H1 (cell line): ENCODE measurements around the gene ADRB2. TPM values are rescaled to one million over a fixed set of nuclear protein-coding genes. Genes with fewer than 3 reads are reported as not detected.

Experiments used
- CTCF ChIA-PET: fragments of 300-600 bp; sonication (Branson Sonifier 250); formaldehyde crosslinking; loops from one replicate; lab custom pipeline; 2021; ENCODE audit not compliant: partially characterized antibody; lab: Charles Lee
- POLR2A ChIA-PET: fragments of 300-600 bp; sonication (Branson Sonifier 250); formaldehyde crosslinking; loops from one replicate; lab custom pipeline; 2021; ENCODE audit warnings: inconsistent platforms; ENCODE audit not compliant: partially characterized antibody; lab: Charles Lee
- DNase-seq, 2 experiments: peaks; one replicate each; pipeline versions ENCODE4 v3.0.0 to v3.0.0-alpha.2; 2010 to 2022; ENCODE audit warnings: low spot score in 2 of 2, low read depth in 1 of 2, mixed read lengths in 1 of 2
- FAIRE-seq: peaks from 2 replicates; lab custom pipeline; 2011; peaks lifted over from hg19 to GRCh38; lab: Jason Lieb, UNC
- H2AFZ ChIP-seq: 2 replicates; pipeline ENCODE4 v1.8.1; 2012; ENCODE audit warnings: low read length, inconsistent platforms
- H2AK5ac ChIP-seq: 2 replicates; pipeline ENCODE4 v1.6.1; 2013; ENCODE audit warnings: low read depth, low read length
- H2BK120ac ChIP-seq: replicated peaks from 2 replicates; pipeline ENCODE3; 2013; ENCODE audit warnings: low read depth, low read length, inconsistent platforms
- H2BK12ac ChIP-seq: 2 replicates; pipeline ENCODE4 v1.6.1; 2013; ENCODE audit warnings: low read depth, low read length
- H2BK15ac ChIP-seq: 2 replicates; pipeline ENCODE4 v1.6.1; 2013; ENCODE audit warnings: low read length
- H2BK20ac ChIP-seq: 2 replicates; pipeline ENCODE4 v1.6.1; 2013; ENCODE audit warnings: low read length
- H2BK5ac ChIP-seq: 2 replicates; pipeline ENCODE4 v1.6.1; 2013; ENCODE audit warnings: low read depth, low read length
- H3K14ac ChIP-seq: 2 replicates; pipeline ENCODE4 v1.6.1; 2013; ENCODE audit warnings: inconsistent platforms; ENCODE audit not compliant: insufficient read length
- H3K18ac ChIP-seq: 2 replicates; pipeline ENCODE4 v1.6.1; 2013; ENCODE audit warnings: low read length; ENCODE audit errors: extremely low read depth
- H3K23ac ChIP-seq: 2 replicates; pipeline ENCODE4 v1.6.1; 2013; ENCODE audit warnings: inconsistent platforms; ENCODE audit not compliant: insufficient read length
- H3K23me2 ChIP-seq: 2 replicates; pipeline ENCODE4 v1.6.1; 2013; ENCODE audit warnings: low read depth, low read length
- H3K27ac ChIP-seq: 2 replicates; pipeline ENCODE4 v1.6.1; 2011; ENCODE audit warnings: low read depth, low read length, inconsistent platforms
- H3K27me3 ChIP-seq, 4 experiments: replicated peaks in 1 of 4; 1 replicate in 1 of 4; 2 replicates in 3 of 4; pipeline versions ENCODE4 v1.6.1 to v1.8.1; 2011 to 2013; ENCODE audit warnings: low read length in 3 of 4, mild to moderate bottlenecking in 3 of 4, inconsistent platforms in 2 of 4, mixed read lengths in 2 of 4, moderate library complexity in 1 of 4; ENCODE audit not compliant: control insufficient read depth in 3 of 4, insufficient read depth in 3 of 4; ENCODE audit errors: extremely low read depth in 1 of 4
- H3K36me3 ChIP-seq, 4 experiments: 2 replicates each; pipeline versions ENCODE4 v1.6.1 to v1.8.1; 2011 to 2013; ENCODE audit warnings: mild to moderate bottlenecking in 4 of 4, low read length in 3 of 4, moderate library complexity in 2 of 4, control low read depth in 1 of 4, inconsistent platforms in 1 of 4; ENCODE audit not compliant: insufficient read depth in 4 of 4, control insufficient read depth in 2 of 4
- H3K4ac ChIP-seq: replicated peaks from 2 replicates; pipeline ENCODE3; 2013; ENCODE audit warnings: low read length, low read depth, mixed read lengths, inconsistent platforms; ENCODE audit not compliant: insufficient read length
- H3K4me1 ChIP-seq, 4 experiments: replicated peaks in 1 of 4; 1 replicate in 1 of 4; 2 replicates in 3 of 4; pipeline versions ENCODE4 v1.6.1 to v1.8.1; 2011 to 2013; ENCODE audit warnings: low read length in 3 of 4, inconsistent platforms in 2 of 4, mixed read lengths in 1 of 4; ENCODE audit not compliant: insufficient read depth in 4 of 4, control insufficient read depth in 3 of 4
- H3K4me2 ChIP-seq, 2 experiments: 2 replicates each; pipeline versions ENCODE4 v1.6.1 to v1.8.1; 2011 to 2013; ENCODE audit warnings: low read depth in 2 of 2, low read length in 2 of 2, control low read depth in 1 of 2, inconsistent platforms in 1 of 2, mild to moderate bottlenecking in 1 of 2; ENCODE audit not compliant: insufficient read depth in 1 of 2
- H3K4me3 ChIP-seq, 4 experiments: fragments of 200-600, 300-600 bp in 1 of 4; sonication (generic), shearing (Covaris generic), sonication (Bioruptor Twin) in 1 of 4; 2 replicates each; pipeline versions ENCODE4 v1.5.1 to v1.8.1; 2011 to 2016; ENCODE audit warnings: low read length in 4 of 4, low read depth in 3 of 4, control low read depth in 2 of 4, inconsistent platforms in 2 of 4, mild to moderate bottlenecking in 2 of 4, mixed read lengths in 1 of 4, moderate library complexity in 1 of 4; ENCODE audit not compliant: insufficient read depth in 2 of 4; ENCODE audit errors: extremely low read depth in 1 of 4
- H3K56ac ChIP-seq: replicated peaks from 2 replicates; pipeline ENCODE3; 2013; ENCODE audit warnings: low read depth, mild to moderate bottlenecking, mixed read lengths, low read length, inconsistent platforms; ENCODE audit not compliant: insufficient read length
- H3K79me1 ChIP-seq: 2 replicates; pipeline ENCODE4 v1.6.1; 2013; ENCODE audit warnings: low read depth, low read length, control low read depth
- H3K79me2 ChIP-seq, 2 experiments: 2 replicates each; pipeline versions ENCODE4 v1.6.1 to v1.8.1; 2012 to 2013; ENCODE audit warnings: low read length in 2 of 2, mild to moderate bottlenecking in 2 of 2, inconsistent platforms in 1 of 2; ENCODE audit not compliant: insufficient read depth in 2 of 2, control insufficient read depth in 1 of 2
- H3K9ac ChIP-seq, 4 experiments: replicated peaks in 1 of 4; 1 replicate in 1 of 4; 2 replicates in 3 of 4; pipeline versions ENCODE4 v1.6.1 to v1.8.1; 2011 to 2013; ENCODE audit warnings: low read depth in 3 of 4, low read length in 3 of 4, control low read depth in 2 of 4, mild to moderate bottlenecking in 2 of 4, moderate library complexity in 2 of 4, inconsistent platforms in 1 of 4; ENCODE audit errors: extremely low read depth in 1 of 4
- H3K9me3 ChIP-seq, 2 experiments: 2 replicates each; pipeline versions ENCODE4 v1.6.1 to v1.8.1; 2012 to 2013; ENCODE audit warnings: mild to moderate bottlenecking in 2 of 2, moderate library complexity in 2 of 2, control low read depth in 1 of 2, inconsistent platforms in 1 of 2, low read depth in 1 of 2, low read length in 1 of 2, mixed read lengths in 1 of 2; ENCODE audit not compliant: insufficient read depth in 2 of 2
- H4K20me1 ChIP-seq, 2 experiments: replicated peaks in 1 of 2; 2 replicates each; pipeline versions ENCODE3 to v1.8.1; 2011 to 2013; ENCODE audit warnings: inconsistent platforms in 2 of 2, low read length in 2 of 2, mild to moderate bottlenecking in 1 of 2; ENCODE audit not compliant: insufficient read depth in 2 of 2, control insufficient read depth in 1 of 2
- H4K5ac ChIP-seq: 2 replicates; pipeline ENCODE4 v1.6.1; 2013; ENCODE audit warnings: low read length, low read depth, mixed read lengths, inconsistent platforms; ENCODE audit not compliant: insufficient read length
- H4K8ac ChIP-seq: 2 replicates; pipeline ENCODE4 v1.8.0; 2013; ENCODE audit warnings: mild to moderate bottlenecking, moderate library complexity, low read length, inconsistent platforms; ENCODE audit not compliant: insufficient read depth; ENCODE audit errors: extremely low read depth
- H4K91ac ChIP-seq: replicated peaks from 2 replicates; pipeline ENCODE3; 2013; ENCODE audit warnings: low read length, mixed read lengths, inconsistent platforms; ENCODE audit not compliant: insufficient read length
- BRCA1 ChIP-seq: IDR thresholded peaks from 2 replicates; pipeline ENCODE4 v1.6.1; 2012; ENCODE audit warnings: low read depth, low read length, improper control_type of control experiment
- CBX8 ChIP-seq: fragments of 300-800, 300-1000 bp; sonication (generic); IDR thresholded peaks from 2 replicates; pipeline ENCODE4 v1.7.1; 2016; ENCODE audit warnings: low read depth, low read length, borderline replicate concordance
- CHD1 ChIP-seq: IDR thresholded peaks from 2 replicates; pipeline ENCODE4 v1.6.1; 2012; ENCODE audit warnings: low read depth, low read length, improper control_type of control experiment
- MAX ChIP-seq: IDR thresholded peaks from 2 replicates; pipeline ENCODE4 v1.6.1; 2012; ENCODE audit warnings: inconsistent platforms
- NANOG ChIP-seq: IDR thresholded peaks from 2 replicates; pipeline ENCODE4 v1.6.1; 2011; ENCODE audit warnings: low read length, low read depth, mild to moderate bottlenecking, inconsistent platforms; ENCODE audit not compliant: insufficient read depth, poor library complexity, severe bottlenecking
- SIX5 ChIP-seq: IDR thresholded peaks from 2 replicates; pipeline ENCODE4 v1.6.1; 2011; ENCODE audit warnings: mild to moderate bottlenecking, low read depth, low read length
- SUZ12 ChIP-seq: fragments of 200-600 bp; sonication (generic); IDR thresholded peaks from 2 replicates; pipeline ENCODE4 v1.6.1; 2012; ENCODE audit warnings: mild to moderate bottlenecking, inconsistent platforms, low read length, moderate library complexity, mixed read lengths
- USF2 ChIP-seq: IDR thresholded peaks from 2 replicates; pipeline ENCODE4 v1.6.1; 2011; ENCODE audit warnings: low read length, improper control_type of control experiment
- WGBS, 2 experiments: shearing (Covaris generic) in 1 of 2; methylation state at CpG; one replicate each; pipeline versions ENCODE4 v1.1.6 to v1.1.7; 2013 to 2015; ENCODE audit warnings: low lambda C conversion rate in 2 of 2, mixed read lengths in 2 of 2, inconsistent platforms in 1 of 2, low coverage in 1 of 2, missing lambda C conversion rate in 1 of 2; ENCODE audit not compliant: insufficient replicate concordance in 2 of 2, insufficient coverage in 1 of 2, insufficient read length in 1 of 2; ENCODE audit errors: extremely low coverage in 1 of 2, missing lambda C conversion rate in 1 of 2; 5-methylcytosine and 5-hydroxymethylcytosine counted together
- polyA plus RNA-seq, 7 experiments: library from polyadenylated mRNA; depleted of rRNA in 3 of 7; stranded (reverse) in 5 of 7; unstranded in 2 of 7; fragments of >200 nt in 5 of 7; fragments of 200-250 nt in 2 of 7; gene quantifications; 1 replicate in 5 of 7; 2 replicates in 1 of 7; 4 replicates in 1 of 7; pipeline versions ENCODE4 v1.2.1 to v1.2.3, GENCODE V29; 2011 to 2013; ENCODE audit warnings: missing spikeins in 2 of 7, mixed read lengths in 2 of 7
- total RNA-seq: library from RNA; stranded (reverse); fragmentation: NEBNext Ultra II Directional; extraction: Animal tissue kit (Norgen Biotek cat#: 25700); gene quantifications from 2 replicates; pipeline ENCODE4 v1.2.1, GENCODE V29; 2021

Gene ADRB2
- total and polyA plus RNA-seq, 2 of the 8 experiments (the other 6 are each of a cell fraction or from before 2014, with no cell fraction given), result 0.65 to 0.77 TPM

- FAIRE-seq, result no peak
- Histone ChIP-seq H4K8ac (no peak overlapping the region), H4K91ac (no peak overlapping the region), H3K14ac (no peak overlapping the region), H2BK5ac (no peak overlapping the region), H4K5ac (no peak overlapping the region), H2AFZ (no peak overlapping the region), H3K56ac (no peak overlapping the region), H2BK15ac (no peak overlapping the region), H3K9ac (no peak overlapping the region), H3K4me2 (no peak overlapping the region), H3K23me2 (no peaks in the 10 kb centered on the region), H4K20me1 (no peaks in the 10 kb centered on the region), H3K23ac (no peak overlapping the region), H2BK20ac (no peak overlapping the region), H3K79me2 (no peaks in the 10 kb centered on the region), H3K79me1 (no peaks in the 10 kb centered on the region), H3K27me3 (no peaks in the 10 kb centered on the region), H3K4me3 (no peak overlapping the region), H2AK5ac (no peak overlapping the region), H3K18ac (no peak overlapping the region), H3K4me1 (no peaks in the 10 kb centered on the region; a peak in 1 of 7 replicates), H3K27ac (no peak overlapping the region), H3K4ac (no peak overlapping the region), H3K36me3 (no peaks in the 10 kb centered on the region), H2BK12ac (no peak overlapping the region), H3K9me3 (no peaks in the 10 kb centered on the region), H2BK120ac (no peak overlapping the region)
- WGBS, 2 experiments, result 89% methylated on average over 2 of the region's 2 CpGs; no CpG with 5 or more reads in 1 of the 2 experiments
- ChIA-PET POLR2A (no interaction called here), CTCF (interaction anchor here (1.0 to 2.4 kb wide), 3 partner anchors 16 to 151 kb away, joined by 3 to 7 read pairs (median 7); no protein-coding TSS in a partner anchor)
- no peak for DNase-seq
- TF ChIP-seq USF2 (no peak), CHD1 (no peak), SUZ12 (no peak), BRCA1 (no peak), MAX (no peak), CBX8 (no peak), SIX5 (no peak), NANOG (no peak)
Observed at GRCh38 chr5:148861088-148861487, 34.7 kb downstream of the ADRB2 start.
